Choroid plexus epithelial cell (primary cell): ENCODE data around the gene RPS6KA4.

ENCODE experiments used
- DNase-seq: peaks from one replicate; pipeline ENCODE4 v3.0.0-alpha.2; 2010; ENCODE audit warnings: low read depth
- H3K4me3 ChIP-seq: 2 replicates; pipeline ENCODE4 v1.5.1; 2011; ENCODE audit warnings: low read depth, mild to moderate bottlenecking, control low read depth, low read length, moderate library complexity
- TF ChIP-seq, protein P1 (sequence below): conservative IDR thresholded peaks from 2 replicates; pipeline ENCODE4 v1.5.1; 2011; ENCODE audit warnings: low read depth, mild to moderate bottlenecking, control low read depth, inconsistent platforms, low read length, moderate library complexity

Gene RPS6KA4

DNA sequence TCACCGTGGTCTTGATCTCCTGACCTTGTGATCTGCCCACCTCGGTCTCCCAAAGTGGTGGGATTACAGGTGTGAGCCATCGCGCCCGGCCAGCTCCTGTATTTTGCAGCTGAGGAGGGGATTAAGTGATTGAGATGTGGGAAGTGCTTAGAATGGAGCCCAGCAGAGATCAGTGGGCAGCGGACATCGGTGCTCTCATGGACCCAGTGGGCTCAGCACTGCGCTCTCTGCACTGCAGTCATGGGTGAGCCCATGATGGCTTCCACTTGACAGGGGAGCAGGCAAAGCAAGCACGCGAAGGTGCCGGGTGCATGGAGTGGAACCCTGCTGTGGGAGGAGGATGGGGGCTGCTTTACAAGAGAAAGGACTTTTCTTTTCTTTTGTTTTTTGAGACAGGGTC, 28.1 kb upstream of the RPS6KA4 start:
- TF ChIP-seq, protein P1, sequence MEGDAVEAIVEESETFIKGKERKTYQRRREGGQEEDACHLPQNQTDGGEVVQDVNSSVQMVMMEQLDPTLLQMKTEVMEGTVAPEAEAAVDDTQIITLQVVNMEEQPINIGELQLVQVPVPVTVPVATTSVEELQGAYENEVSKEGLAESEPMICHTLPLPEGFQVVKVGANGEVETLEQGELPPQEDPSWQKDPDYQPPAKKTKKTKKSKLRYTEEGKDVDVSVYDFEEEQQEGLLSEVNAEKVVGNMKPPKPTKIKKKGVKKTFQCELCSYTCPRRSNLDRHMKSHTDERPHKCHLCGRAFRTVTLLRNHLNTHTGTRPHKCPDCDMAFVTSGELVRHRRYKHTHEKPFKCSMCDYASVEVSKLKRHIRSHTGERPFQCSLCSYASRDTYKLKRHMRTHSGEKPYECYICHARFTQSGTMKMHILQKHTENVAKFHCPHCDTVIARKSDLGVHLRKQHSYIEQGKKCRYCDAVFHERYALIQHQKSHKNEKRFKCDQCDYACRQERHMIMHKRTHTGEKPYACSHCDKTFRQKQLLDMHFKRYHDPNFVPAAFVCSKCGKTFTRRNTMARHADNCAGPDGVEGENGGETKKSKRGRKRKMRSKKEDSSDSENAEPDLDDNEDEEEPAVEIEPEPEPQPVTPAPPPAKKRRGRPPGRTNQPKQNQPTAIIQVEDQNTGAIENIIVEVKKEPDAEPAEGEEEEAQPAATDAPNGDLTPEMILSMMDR, result no peak
- DNase-seq, result no peak
- H3K4me3 ChIP-seq, result no peak overlapping the region

DNA sequence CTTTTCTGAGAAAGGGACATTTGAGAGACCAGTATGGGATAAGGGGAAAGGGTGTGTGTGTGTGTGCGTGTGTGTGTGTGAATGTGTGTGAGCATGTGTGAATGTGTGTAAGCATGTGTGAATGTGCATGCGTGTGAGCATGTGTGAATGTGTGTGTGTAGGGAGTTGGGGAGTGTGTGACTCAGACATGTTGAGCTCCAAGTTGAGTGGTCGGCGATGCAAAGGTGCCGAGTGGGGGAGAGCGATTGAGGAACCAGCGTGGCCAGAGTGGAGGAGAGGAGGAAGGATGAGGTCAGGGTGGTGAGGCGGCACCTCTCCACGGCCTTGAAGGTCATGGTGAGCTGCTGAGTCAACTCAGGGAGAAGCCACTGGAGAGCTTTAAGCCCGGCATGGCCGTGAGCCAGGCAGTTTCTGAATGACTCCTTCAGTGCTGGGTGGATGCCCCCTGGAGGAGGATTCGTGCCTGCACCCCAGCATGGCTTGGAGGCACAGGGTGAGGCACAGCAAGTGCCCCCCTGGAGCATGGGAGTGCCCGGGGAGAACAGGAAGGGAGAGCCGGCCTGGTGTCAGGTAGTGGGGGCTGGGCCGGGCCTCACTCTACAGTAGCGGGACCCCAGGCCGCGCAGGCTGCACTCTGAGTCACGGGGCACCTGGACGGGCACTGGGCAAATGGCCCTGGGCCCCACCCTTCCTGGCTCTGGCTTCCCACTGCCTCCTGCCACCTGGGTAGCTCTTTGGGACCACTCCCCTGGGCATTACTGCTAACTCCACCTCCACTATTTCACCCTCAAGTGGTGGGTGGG, 27.2 kb upstream of the RPS6KA4 start:
- H3K4me3 ChIP-seq, result no peak overlapping the region
- TF ChIP-seq, protein P1, result peak; percentile 78
- peak; percentile 86 for DNase-seq

DNA sequence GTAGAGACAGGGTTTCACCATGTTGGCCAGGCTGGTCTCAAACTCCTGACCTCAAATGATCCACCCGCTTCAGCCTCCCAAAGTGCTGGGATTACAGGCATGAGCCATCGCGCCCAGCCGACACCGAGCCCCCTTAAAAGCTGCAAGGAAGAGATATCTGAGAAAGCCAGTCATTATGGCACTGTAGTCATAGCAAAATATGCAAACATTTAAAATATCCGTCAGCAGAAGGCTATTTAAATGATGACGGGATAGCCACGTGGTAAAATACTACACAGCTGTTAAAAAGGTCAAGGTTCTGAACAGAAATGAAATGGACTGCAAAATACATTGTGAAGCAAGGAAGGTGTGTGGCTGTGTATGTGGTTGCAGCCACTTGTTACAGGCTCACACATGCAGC, 25.4 kb upstream of the RPS6KA4 start:
- DNase-seq, result no peak
- TF ChIP-seq, protein P1, result no peak
- H3K4me3 ChIP-seq, result no peak overlapping the region

DNA sequence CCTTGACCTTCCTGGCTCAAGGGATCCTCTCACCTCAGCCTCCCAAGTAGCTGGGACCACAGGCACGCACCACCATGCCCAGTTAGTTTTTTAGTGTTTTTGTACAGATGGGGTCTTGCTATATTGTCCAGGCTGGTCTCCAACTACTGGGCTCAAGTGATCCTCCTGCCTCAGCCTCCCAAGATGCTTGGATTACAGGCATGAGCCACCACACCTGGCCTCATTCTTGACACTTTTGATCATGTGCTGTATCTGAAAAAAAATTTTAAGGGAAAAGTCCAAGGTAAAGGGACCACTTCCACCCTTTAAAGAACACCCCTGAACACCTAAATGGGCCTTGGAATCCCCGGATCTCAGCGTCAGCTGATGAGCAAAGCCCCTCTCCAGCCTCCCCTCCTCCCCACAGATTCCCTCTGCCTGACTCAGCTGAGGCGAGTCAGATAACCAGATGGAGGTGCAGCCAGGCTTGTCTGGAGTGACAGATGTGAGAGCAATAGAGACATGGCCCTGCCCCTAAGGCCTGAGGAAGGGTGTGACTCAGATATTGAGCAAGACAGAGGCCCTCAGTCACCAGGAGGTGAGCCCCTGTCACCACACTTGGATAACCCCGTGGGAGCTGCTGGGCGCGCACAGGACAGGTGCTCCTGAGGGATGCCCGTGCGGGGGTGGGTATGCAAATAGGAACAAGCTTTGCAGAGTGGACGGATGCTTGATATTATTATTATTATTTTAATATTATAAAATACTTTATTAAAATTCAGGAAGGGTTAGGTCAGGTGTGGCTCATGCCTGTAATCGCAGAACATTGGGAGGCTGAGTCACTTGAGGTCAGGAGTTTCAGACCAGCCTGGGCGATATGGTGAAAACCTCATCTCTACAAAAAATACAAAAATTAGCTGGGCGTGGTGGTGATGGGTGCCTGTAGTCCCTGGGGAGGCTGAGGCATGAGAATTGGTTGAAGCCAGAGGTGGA, 23.9 kb upstream of the RPS6KA4 start:
- TF ChIP-seq, protein P1, result no peak
- peak; percentile 84 for DNase-seq
- no peak overlapping the region for H3K4me3 ChIP-seq

DNA sequence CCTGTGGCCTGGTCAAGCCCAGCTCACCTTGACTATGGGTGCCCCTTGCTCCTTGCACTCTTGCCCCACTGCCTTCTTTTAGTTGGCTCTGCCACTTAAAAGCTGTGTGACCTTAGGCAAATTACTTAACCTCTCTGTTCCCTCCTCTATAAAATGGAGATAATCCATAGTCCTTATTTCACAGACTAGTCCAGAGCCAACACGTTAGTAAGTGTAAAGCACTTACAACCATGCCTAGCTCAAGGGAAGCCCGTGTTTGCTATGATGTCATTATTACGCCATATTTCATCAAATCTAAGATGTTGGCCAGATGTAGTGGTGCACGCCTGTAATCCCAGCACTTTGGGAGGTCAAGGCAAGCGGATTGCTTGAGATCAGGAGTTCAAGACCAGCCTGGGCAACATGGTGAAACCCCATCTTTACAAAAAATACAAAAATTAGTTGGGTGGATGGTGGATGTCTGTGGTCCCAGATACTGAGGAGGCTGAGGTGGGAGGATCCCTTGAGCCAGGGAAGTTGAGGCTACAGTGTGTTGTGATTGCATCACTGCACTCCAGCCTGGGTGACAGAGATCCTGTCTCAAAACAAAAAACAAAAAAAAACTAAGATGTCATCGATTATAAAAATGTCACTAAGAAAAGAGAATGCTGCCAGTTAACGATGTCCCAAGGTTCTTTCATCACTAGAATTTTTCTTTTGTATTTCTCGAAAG, 21.3 kb upstream of the RPS6KA4 start:
- TF ChIP-seq, protein P1, result no peak
- H3K4me3 ChIP-seq, result no peak overlapping the region
- DNase-seq, result no peak

DNA sequence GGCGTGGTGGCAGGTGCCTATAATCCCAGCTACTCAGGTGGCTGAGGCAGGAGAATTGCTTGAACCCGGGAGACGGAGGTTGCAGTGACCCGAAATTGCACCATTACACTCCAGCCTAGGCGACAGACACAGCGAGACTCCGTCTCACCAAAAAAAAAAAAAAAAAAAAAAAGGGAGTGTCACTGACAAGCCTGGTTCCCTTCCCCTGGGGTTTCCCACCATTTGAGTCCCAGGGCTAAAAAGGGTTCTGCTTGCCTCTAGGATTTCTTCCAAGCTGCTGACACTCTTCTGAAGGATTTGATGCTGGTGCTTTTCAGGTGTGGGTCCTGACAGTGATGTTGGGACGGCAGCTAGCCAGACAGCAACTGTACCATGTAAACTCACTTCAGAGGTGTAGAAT, 20.2 kb upstream of the RPS6KA4 start:
- no peak overlapping the region for H3K4me3 ChIP-seq
- TF ChIP-seq, protein P1, result no peak
- no peak for DNase-seq
